UCSD-AML1 (cell line): ENCODE data around the gene POLR3B.
A peak's percentile ranks its signal among the peaks of the same experiment; 100 is the strongest.
"Not testable (repeated sequence)": the region's sequence is repeated elsewhere in the genome, so short reads cannot be mapped to it uniquely, and the experiment has no call there.

Experiments used
- DNase-seq: peaks from one replicate; lab custom pipeline; 2025; ENCODE audit not compliant: unreplicated experiment; lab: John Stamatoyannopoulos, UW

The POLR3B gene

GRCh38 chr12:106459124-106459523 is 101.6 kb downstream of the POLR3B start:
- DNase-seq: no peak

GRCh38 chr12:106459534-106459933 is 102.0 kb downstream of the POLR3B start:
- no peak for DNase-seq

GRCh38 chr12:106461730-106462129 is 104.2 kb downstream of the POLR3B start:
- DNase-seq: no peak

- DNase-seq: not testable (repeated sequence)
Measured at GRCh38 chr12:106465605-106466004, 108.1 kb downstream of the POLR3B start.

GRCh38 chr12:106475662-106476061 is 118.1 kb downstream of the POLR3B start:
- not testable (repeated sequence) for DNase-seq

GRCh38 chr12:106477627-106478026 is 120.1 kb downstream of the POLR3B start:
- not testable (repeated sequence) for DNase-seq

GRCh38 chr12:106480251-106480650 is 122.7 kb downstream of the POLR3B start:
- DNase-seq: no peak

- DNase-seq: no peak
Measured at GRCh38 chr12:106481246-106481645, 123.7 kb downstream of the POLR3B start.

- DNase-seq: no peak
Measured at GRCh38 chr12:106487664-106488063, 130.1 kb downstream of the POLR3B start.

GRCh38 chr12:106488884-106489283 is 131.3 kb downstream of the POLR3B start:
- no peak for DNase-seq

GRCh38 chr12:106490264-106490663 is 132.7 kb downstream of the POLR3B start:
- DNase-seq: no peak

- DNase-seq: no peak
Measured at GRCh38 chr12:106492857-106493256, 135.3 kb downstream of the POLR3B start.

GRCh38 chr12:106493531-106493930 is 136.0 kb downstream of the POLR3B start:
- no peak for DNase-seq

- DNase-seq: no peak
Measured at GRCh38 chr12:106495354-106495965, 137.9 kb downstream of the POLR3B start.

- DNase-seq: peak; percentile 14
Measured at GRCh38 chr12:106498056-106498455, 140.5 kb downstream of the POLR3B start.

- DNase-seq: no peak
Measured at GRCh38 chr12:106499628-106500027, 142.1 kb downstream of the POLR3B start.

- no peak for DNase-seq
Measured at GRCh38 chr12:106506691-106507090, 149.1 kb downstream of the POLR3B start.

- no peak for DNase-seq
Measured at GRCh38 chr12:106508966-106509365, 151.4 kb downstream of the POLR3B start.

GRCh38 chr12:106511365-106511764 is 153.8 kb downstream of the POLR3B start:
- DNase-seq: no peak

- no peak for DNase-seq
Measured at GRCh38 chr12:106517314-106517713, 159.8 kb downstream of the POLR3B start.

- no peak for DNase-seq
Measured at GRCh38 chr12:106519607-106520021, 162.1 kb downstream of the POLR3B start.

- DNase-seq: no peak
Measured at GRCh38 chr12:106521901-106522300, 164.4 kb downstream of the POLR3B start.

GRCh38 chr12:106522708-106523107 is 165.2 kb downstream of the POLR3B start:
- DNase-seq: no peak
